Upper lobe of left lung (tissue), 6 donors: ENCODE results near the gene ARTN. TPM values are rescaled to one million over a fixed set of nuclear protein-coding genes. Genes with fewer than 3 reads are reported as not detected.

ENCODE experiments used
- ATAC-seq, 2 donors: fragments of 200-7000 bp; cut with Tn5 transposase; one replicate each; pipeline ENCODE4 v1.9.1; 2022; ENCODE audit warnings: mild to moderate bottlenecking in 2 of 2, moderate library complexity in 2 of 2; ENCODE audit not compliant: low FRiP score in 2 of 2
- DNase-seq, 2 donors: peaks; one replicate each; pipeline ENCODE4 v3.0.0-alpha.2; 2019 to 2020
- H3K27ac ChIP-seq, 4 donors: fragments of 200-600 bp; sonication (generic); one replicate each; pipeline ENCODE4 v1.5.1; 2016 to 2019
- H3K27me3 ChIP-seq, 4 donors: fragments of 200-600 bp; sonication (generic); one replicate each; pipeline ENCODE4 v1.5.1; 2017 to 2019
- H3K36me3 ChIP-seq, 4 donors: fragments of 200-600 bp; sonication (generic); one replicate each; pipeline ENCODE4 v1.5.1; 2016 to 2019
- H3K4me1 ChIP-seq, 4 donors: fragments of 200-600 bp; sonication (generic); one replicate each; pipeline ENCODE4 v1.5.1; 2018 to 2019
- H3K4me3 ChIP-seq, 4 donors: fragments of 200-600 bp; sonication (generic); one replicate each; pipeline ENCODE4 v1.5.1; 2017 to 2019; ENCODE audit warnings: mild to moderate bottlenecking in 2 of 4, moderate library complexity in 1 of 4
- H3K9me3 ChIP-seq, 4 donors: fragments of 200-600 bp; sonication (generic); one replicate each; pipeline ENCODE4 v1.5.1; 2018 to 2019
- EP300 ChIP-seq, 4 donors: sonication (generic); formaldehyde crosslinking; IDR thresholded peaks; one replicate each; pipeline ENCODE4 v1.5.1; 2017; ENCODE audit warnings: antibody characterized with exemption in 4 of 4, control low read depth in 2 of 4
- POLR2A ChIP-seq, 4 donors: fragments of 450-650 bp; IDR thresholded peaks; one replicate each; pipeline ENCODE4 v1.5.1; 2016 to 2017; ENCODE audit warnings: antibody characterized with exemption in 4 of 4, mild to moderate bottlenecking in 2 of 4
- POLR2AphosphoS5 ChIP-seq, 2 donors: sonication (generic); formaldehyde crosslinking; IDR thresholded peaks; one replicate each; pipeline ENCODE4 v1.5.1; 2017; ENCODE audit warnings: antibody characterized with exemption in 2 of 2
- WGBS, 2 donors: methylation state at CpG; one replicate each; pipeline ENCODE4 v1.1.5; 2017 to 2018; 5-methylcytosine and 5-hydroxymethylcytosine counted together
- total RNA-seq, 6 donors: library from RNA; depleted of rRNA in 4 of 6; stranded (reverse); fragments of >200 nt in 4 of 6; gene quantifications; one replicate each; pipeline versions ENCODE4 v1.1.0 to v1.2.1, GENCODE V29; 2016 to 2021
- TF ChIP-seq, protein P1 (sequence below), 6 experiments: fragments of 450-650 bp in 4 of 6; fragments of 200-600 bp in 2 of 6; sonication (generic) in 2 of 6; IDR thresholded peaks; one replicate each; pipeline ENCODE4 v1.5.1; 2016 to 2019; ENCODE audit warnings: antibody characterized with exemption in 6 of 6
- donor health status: DM: no; HTN: no; CAD: no; lungs with moderate emphysema.
- donor health status: DM: no; HTN: yes; CAD: no; lungs with severe emphysema.

The ARTN gene
- total RNA-seq, 6 donors from 2014 or later = 1.0 to 5.2 (median 1.1) TPM; not detected in 3

DNA sequence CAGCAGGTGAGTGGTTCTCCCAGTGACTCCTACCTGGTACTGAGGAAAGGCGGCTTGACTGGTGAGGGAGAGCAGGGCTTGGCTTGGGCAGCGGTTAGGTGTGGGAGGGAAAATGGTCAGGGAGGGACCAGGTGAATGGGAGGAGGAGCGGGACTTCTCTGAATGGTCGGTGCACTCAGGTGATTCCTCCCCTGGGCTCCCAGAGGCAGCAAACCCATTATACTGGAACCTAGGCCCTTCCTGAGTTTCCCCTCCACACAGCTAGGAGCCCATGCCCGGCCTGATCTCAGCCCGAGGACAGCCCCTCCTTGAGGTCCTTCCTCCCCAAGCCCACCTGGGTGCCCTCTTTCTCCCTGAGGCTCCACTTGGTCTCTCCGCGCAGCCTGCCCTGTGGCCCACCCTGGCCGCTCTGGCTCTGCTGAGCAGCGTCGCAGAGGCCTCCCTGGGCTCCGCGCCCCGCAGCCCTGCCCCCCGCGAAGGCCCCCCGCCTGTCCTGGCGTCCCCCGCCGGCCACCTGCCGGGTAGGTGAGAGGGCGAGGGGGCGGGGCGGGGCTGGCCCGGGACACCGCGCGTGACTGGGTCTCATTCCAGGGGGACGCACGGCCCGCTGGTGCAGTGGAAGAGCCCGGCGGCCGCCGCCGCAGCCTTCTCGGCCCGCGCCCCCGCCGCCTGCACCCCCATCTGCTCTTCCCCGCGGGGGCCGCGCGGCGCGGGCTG, 2.3 kb downstream of the ARTN start:
- Histone ChIP-seq H3K4me1 (peaks cover 18 to 28% (median 23%) of the 10 kb centered on the region in 4 donors), H3K27ac (no peak overlapping the region), H3K27me3 (peaks cover 0 to 12% (median 5%) of the 10 kb centered on the region in 4 donors), H3K4me3 (peak overlapping the region in 3 of 4 donors; percentile 43 to 53 (median 50)), H3K36me3 (no peaks in the 10 kb centered on the region), H3K9me3 (no peaks in the 10 kb centered on the region)
- ATAC-seq (no peak), DNase-seq (peak in 1 of 2 donors; percentile 87)
- WGBS, 2 donors = 23 to 63% methylated on average over 8 to 16 of the region's 48 CpGs
- TF ChIP-seq POLR2AphosphoS5 (IDR thresholded peaks at IDR 0.05) (no peak), POLR2A (IDR thresholded peaks at IDR 0.05) (no peak), EP300 (IDR thresholded peaks at IDR 0.05) (no peak)
- TF ChIP-seq, protein P1, sequence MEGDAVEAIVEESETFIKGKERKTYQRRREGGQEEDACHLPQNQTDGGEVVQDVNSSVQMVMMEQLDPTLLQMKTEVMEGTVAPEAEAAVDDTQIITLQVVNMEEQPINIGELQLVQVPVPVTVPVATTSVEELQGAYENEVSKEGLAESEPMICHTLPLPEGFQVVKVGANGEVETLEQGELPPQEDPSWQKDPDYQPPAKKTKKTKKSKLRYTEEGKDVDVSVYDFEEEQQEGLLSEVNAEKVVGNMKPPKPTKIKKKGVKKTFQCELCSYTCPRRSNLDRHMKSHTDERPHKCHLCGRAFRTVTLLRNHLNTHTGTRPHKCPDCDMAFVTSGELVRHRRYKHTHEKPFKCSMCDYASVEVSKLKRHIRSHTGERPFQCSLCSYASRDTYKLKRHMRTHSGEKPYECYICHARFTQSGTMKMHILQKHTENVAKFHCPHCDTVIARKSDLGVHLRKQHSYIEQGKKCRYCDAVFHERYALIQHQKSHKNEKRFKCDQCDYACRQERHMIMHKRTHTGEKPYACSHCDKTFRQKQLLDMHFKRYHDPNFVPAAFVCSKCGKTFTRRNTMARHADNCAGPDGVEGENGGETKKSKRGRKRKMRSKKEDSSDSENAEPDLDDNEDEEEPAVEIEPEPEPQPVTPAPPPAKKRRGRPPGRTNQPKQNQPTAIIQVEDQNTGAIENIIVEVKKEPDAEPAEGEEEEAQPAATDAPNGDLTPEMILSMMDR (IDR thresholded peaks at IDR 0.05) = no peak

DNA sequence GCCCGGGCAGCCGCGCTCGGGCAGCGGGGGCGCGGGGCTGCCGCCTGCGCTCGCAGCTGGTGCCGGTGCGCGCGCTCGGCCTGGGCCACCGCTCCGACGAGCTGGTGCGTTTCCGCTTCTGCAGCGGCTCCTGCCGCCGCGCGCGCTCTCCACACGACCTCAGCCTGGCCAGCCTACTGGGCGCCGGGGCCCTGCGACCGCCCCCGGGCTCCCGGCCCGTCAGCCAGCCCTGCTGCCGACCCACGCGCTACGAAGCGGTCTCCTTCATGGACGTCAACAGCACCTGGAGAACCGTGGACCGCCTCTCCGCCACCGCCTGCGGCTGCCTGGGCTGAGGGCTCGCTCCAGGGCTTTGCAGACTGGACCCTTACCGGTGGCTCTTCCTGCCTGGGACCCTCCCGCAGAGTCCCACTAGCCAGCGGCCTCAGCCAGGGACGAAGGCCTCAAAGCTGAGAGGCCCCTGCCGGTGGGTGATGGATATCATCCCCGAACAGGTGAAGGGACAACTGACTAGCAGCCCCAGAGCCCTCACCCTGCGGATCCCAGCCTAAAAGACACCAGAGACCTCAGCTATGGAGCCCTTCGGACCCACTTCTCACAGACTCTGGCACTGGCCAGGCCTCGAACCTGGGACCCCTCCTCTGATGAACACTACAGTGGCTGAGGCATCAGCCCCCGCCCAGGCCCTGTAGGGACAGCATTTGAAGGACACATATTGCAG, 3.0 kb downstream of the ARTN start:
- no peak overlapping the region for H3K27ac ChIP-seq
- peak overlapping the region in 3 of 4 donors; percentile 43 to 53 (median 50) for H3K4me3 ChIP-seq
- H3K4me1 ChIP-seq = peaks cover 18 to 28% (median 23%) of the 10 kb centered on the region in 4 donors
- TF ChIP-seq POLR2AphosphoS5 (IDR thresholded peaks at IDR 0.05) (no peak), POLR2A (IDR thresholded peaks at IDR 0.05) (no peak), EP300 (IDR thresholded peaks at IDR 0.05) (no peak)
- TF ChIP-seq, protein P1 (IDR thresholded peaks at IDR 0.05) = peak in 1 of 6 experiments; percentile 21
- no peaks in the 10 kb centered on the region for H3K9me3 ChIP-seq
- peak in 1 of 2 donors; percentile 21 for ATAC-seq
- no peaks in the 10 kb centered on the region for H3K36me3 ChIP-seq
- peak in 1 of 2 donors; percentile 92 for DNase-seq
- peaks cover 0 to 12% (median 5%) of the 10 kb centered on the region in 4 donors for H3K27me3 ChIP-seq
- WGBS, 2 donors = 15 to 60% methylated on average over 5 to 30 of the region's 56 CpGs

DNA sequence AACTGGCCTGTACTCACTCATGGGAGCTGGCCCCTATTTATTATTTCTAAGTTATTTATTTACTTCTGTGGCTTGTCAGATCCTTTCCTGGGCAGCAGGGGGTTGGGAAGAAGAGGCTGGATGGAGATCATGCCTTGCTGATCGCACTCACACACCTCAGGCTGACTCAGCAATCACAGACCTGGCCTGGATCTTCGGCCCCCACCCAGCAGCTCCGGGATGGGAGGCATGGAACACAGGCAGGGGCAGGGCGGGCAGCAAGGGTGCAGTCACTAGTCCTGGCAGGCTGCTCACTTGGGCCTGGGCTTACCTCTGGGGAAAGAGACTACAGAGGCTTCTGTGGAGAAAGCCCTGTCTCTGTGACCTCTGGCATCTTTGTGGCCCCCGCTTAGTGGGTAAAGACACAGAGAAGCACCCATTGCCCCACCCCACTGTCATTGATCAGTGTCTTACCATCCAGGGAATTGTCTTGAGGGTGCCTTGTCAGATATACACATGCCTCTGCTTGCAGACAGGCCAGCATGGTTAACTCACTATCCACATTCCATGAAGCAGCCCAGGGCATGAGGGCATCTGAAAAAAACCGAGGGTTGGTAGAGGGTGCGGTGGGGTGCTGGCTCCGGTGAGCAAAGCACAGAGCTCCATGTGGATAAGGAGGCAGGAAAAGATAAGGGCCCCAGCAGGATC, 3.7 kb downstream of the ARTN start:
- Histone ChIP-seq H3K36me3 (no peaks in the 10 kb centered on the region), H3K27me3 (peaks cover 0 to 12% (median 5%) of the 10 kb centered on the region in 4 donors), H3K4me1 (peaks cover 18 to 28% (median 23%) of the 10 kb centered on the region in 4 donors), H3K4me3 (no peak overlapping the region), H3K9me3 (no peaks in the 10 kb centered on the region), H3K27ac (no peak overlapping the region)
- ATAC-seq (no peak), DNase-seq (no peak)
- 67 to 87% methylated on average over 3 to 8 of the region's 8 CpGs for WGBS, 2 donors
- TF ChIP-seq EP300 (IDR thresholded peaks at IDR 0.05) = no peak
- TF ChIP-seq, protein P1 (IDR thresholded peaks at IDR 0.05) = no peak
- no peak for TF ChIP-seq POLR2AphosphoS5 (IDR thresholded peaks at IDR 0.05)
- no peak for TF ChIP-seq POLR2A (IDR thresholded peaks at IDR 0.05)

DNA sequence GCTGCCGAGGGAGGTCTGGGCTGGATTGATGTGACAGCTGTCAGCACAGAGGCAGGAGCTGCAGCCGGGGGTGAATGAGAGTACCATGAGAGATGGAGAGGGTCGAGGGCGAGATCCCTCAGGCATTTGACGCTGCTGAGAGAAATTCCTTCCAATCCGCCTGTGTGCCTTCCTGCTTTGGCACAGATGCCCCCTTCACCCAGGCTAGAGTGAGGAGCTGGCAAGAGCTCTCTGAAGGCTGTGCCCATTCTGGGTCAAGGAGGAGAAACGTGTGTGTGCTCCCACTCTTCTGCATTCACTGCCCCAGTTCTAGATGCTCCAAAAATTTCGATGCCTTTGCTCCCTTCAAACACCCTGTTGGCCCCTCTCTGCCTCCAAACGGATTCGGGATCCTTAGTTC, 4.8 kb downstream of the ARTN start:
- no peak overlapping the region for H3K4me3 ChIP-seq
- peaks cover 0 to 11% (median 3%) of the 10 kb centered on the region in 4 donors for H3K27me3 ChIP-seq
- H3K27ac ChIP-seq = no peak overlapping the region
- TF ChIP-seq EP300 (IDR thresholded peaks at IDR 0.05) (no peak), POLR2AphosphoS5 (IDR thresholded peaks at IDR 0.05) (no peak), POLR2A (IDR thresholded peaks at IDR 0.05) (no peak)
- TF ChIP-seq, protein P1 (IDR thresholded peaks at IDR 0.05) = no peak
- no peaks in the 10 kb centered on the region for H3K36me3 ChIP-seq
- DNase-seq = no peak
- ATAC-seq = no peak
- H3K9me3 ChIP-seq = no peaks in the 10 kb centered on the region
- WGBS, 2 donors = 86 to 87% methylated on average over 10 of the region's 10 CpGs
- H3K4me1 ChIP-seq = peaks cover 15 to 24% (median 17%) of the 10 kb centered on the region in 4 donors
